Ishikawa (cell line): ENCODE results near the gene SPATA2L.

Experiments
- MAX ChIP-seq: IDR thresholded peaks from 2 replicates; pipeline ENCODE4 v1.6.1; 2012
- RAD21 ChIP-seq: IDR thresholded peaks from 2 replicates; pipeline ENCODE4 v1.6.1; 2012; ENCODE audit warnings: low read depth

DNA sequence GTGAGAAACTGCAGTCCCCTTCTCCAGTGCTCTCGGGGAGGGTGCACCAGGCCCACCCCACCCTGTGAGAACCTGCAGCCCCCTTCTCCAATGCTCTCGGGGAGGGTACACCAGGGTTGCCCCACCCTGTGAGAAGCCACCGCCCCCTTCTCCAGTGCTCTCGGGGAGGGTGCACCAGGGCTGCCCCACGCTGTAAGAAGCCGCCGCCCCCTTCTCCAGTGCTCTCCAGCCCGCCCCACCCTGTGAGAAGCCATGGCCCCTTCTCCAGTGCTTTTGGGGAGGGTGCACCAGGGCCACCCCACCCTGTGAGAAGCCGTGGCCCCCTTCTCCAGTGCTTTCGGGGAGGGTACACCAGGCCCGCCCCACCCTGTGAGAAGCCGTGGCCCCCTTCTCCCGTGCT lies 31.8 kb downstream of the SPATA2L start:
- TF ChIP-seq MAX (no peak), RAD21 (no peak)
